ENCODE results near the gene STON2.

STON2 gene

DNA sequence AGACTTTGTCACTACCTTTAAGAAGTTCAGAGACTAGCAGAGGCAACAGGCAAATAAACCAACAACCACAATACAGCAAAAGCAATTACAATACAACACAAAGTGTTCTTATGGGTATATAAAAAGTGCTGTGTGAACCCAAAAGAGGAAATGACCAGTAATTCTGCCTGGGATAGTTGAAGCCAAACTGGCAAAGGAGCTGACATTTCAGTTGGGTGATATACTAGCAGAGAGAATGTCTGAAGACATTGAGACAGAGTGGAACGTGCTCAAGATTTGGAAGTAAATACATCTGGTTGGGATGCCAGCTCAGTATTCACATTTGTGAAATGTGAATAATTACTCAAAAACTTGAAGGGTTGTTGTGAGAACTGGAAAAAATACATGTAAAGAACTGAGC is 98.8 kb downstream of the STON2 start:
- no peak for DNase-seq

- DNase-seq, result no peak
Observed at GRCh38 chr14:81298911-81299310, 101.2 kb downstream of the STON2 start.

GRCh38 chr14:81298122-81298521 is 102.0 kb downstream of the STON2 start:
- no peak for DNase-seq

DNA sequence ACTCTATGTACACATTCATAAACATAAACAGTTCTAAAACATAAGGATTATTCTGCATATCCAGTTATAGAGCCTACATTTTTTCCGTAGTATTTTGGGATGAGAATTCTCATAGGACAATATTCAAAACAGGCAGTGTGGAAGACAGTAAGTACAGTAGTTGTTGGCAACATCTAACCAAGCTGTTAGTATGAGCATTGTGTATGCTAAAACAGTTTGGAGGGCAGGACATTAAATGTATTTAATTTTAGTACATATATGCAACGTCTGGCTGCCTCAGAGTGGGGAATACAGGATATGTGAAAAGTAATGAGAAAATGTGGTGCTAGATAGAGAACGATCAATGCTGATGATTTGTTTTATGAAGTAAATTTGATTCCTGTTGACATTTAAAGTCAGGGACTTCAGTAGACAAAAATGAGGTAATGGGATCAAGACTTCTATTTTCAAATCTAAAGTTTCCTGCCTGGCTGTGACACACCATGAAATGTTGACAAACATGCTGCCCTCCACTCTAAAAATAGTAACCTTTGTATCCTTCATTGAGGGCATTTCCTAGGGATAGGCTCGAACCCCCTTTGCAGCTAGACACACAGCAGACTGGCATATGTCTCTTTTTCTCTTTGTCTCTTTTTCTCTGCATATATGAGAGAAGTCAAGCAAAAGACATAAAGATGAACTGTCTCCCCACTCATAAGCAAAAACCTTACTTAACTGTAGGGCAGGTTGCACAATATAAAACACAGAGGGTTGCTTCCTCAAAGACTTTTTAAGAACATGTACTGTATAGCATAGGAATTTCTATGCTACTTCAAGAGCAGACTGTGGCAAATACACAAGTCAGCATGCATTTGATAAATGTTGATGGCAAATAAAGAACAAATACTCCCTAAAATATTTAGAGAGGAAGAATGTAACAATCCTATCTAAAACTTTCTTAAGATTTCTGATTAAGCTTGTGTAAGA is 103.9 kb downstream of the STON2 start:
- no peak for DNase-seq

DNA sequence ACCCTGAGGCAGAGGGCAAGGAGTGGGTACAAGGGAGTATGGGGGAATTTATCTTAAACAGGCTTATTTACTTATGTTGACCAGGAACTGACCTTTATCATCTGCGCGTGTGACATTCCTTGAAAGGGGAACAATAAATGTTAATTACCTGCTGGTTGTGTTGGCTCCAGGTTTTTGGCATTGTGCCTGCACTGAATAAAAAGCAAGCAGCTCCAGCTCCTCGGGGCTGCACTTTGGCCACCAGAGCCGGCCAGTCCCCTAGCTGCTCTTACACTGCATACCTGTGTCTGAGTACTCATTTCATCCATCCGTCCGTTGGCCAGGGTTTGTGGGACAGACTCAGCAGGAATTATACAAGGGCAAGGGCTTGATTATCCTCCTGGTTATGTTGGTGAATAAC is 110.6 kb downstream of the STON2 start:
- no peak for DNase-seq

GRCh38 chr14:81286574-81287370 is 113.4 kb downstream of the STON2 start:
- DNase-seq, result no peak

DNA sequence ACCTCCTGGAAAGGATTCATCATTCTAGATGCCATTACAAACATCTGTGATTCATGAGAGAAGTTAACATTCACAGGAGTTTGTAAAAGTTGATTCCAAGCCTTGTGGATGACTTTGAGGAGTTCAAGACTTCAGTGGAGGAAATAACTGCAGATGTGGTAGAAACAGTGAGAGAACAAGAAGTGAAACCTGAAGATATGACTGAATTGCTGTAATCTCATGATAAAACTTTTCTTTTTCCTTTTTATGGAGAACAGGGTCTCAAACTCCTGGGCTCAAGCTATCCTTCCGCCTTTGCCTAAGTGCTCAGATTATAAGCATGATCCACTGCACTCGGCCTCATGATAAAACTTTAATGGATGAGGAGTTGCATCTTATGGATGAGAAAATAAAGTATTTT is 114.9 kb downstream of the STON2 start:
- no peak for DNase-seq

GRCh38 chr14:81281332-81281731 is 118.8 kb downstream of the STON2 start:
- DNase-seq, result no peak

GRCh38 chr14:81280136-81280791 is 119.9 kb downstream of the STON2 start:
- DNase-seq, result no peak

GRCh38 chr14:81277096-81277495 is 123.0 kb downstream of the STON2 start:
- DNase-seq, result no peak

DNA sequence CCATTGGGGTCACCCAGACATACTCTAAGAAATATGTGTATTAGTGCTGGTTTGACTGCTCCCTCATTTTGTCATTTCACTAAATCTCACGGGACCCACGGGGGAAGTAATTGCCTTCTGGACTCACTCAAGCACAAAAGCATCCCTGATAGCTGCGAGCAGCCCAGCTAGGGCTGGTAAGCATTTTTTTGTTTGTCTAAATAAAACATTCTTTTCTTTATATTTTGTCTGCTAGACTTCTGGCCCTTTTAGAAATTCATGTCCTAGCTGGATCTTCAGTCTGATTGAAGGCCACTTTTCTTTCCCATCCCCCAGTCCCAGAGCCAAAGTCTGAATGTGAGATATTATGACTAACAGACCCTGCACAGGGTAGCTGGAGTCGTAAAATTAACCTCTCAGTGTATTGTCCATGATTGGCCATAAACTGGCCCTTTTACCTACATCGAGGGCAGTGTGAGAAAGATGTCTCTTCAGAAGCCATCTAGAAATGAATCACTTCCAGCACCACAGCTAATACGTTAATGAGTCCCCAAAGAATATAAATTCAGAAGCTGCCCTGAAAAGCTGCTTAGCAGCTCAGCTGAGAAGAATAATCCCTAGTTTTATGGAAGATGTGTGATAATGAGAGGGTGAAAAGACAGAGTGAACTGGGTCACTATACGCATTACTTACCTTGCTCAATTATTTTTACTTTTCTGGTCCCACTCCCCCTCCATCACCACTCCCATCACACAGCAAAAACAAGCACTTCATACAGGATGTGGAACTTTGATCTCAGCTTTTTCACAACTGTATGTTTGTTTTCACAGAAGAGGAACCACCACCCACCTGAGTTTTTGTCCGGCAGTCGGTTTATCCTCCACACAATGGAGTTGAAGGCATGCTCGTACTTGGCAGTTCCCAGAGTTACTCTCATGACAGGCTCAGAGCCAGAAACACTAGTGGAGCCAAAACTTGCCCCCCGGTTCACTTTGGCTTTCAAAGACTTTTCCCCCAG is 123.8 kb downstream of the STON2 start:
- no peak for DNase-seq

GRCh38 chr14:81275305-81276072 is 124.6 kb downstream of the STON2 start:
- DNase-seq, result no peak

- no peak for DNase-seq
Observed at GRCh38 chr14:81273961-81274575, 126.1 kb downstream of the STON2 start.

DNA sequence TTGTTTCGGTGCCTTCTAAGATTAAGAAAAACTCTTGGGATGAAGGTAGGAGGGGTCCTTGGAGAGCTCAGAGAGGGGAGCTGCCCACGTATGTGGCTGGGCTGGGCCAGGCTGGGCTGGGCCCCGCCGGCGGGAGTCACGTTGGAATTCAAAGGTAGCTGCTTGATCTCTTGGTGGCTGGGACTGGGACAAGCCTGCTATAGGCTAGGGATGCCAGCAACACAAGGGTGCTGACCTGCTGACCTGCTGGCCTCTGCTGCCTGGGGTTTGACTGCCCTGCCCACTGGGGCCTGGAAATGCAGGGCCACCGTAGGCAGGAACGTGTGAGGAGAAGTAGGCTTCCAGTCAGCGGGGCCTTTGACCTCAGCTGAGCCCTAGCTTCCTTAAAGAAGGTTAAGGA is 126.6 kb downstream of the STON2 start:
- DNase-seq, result no peak

DNA sequence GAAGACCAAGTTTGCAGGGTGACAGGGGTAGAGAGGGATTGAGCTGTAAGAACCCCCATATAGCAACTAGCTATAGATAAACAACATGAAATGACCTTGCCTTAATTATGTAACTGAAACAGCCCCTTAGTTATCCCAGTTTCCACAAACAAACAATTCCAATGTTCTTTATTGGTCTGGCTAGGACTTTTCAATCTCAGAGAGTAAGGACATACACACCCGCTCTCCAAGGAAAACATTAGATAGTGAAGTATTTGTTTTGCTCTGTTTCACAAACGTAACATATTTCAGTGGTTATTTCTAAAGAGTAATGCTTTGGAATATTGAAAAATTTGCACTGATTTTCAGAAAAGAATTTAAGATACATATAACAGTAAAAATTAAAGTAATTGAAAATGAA is 127.8 kb downstream of the STON2 start:
- no peak for DNase-seq

DNA sequence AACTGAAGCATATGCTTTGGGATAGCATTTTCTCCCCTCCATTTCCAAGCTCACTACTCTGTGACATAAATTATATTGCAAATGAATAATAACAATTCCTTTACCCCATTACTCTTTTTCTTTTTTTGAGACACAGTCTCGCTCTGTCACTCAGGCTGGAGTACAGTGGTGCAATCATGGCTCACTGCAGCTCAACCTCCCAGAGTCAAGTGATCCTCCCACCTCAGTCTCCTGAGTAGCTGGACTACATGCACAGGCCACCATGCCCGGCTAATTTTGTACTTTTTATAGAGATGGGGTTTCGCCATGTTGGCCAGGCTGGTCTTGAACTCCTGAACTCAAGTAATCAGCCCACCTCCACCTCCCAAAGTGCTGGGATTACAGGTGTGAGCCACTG is 130.1 kb downstream of the STON2 start:
- no peak for DNase-seq

- DNase-seq, result no peak
Observed at GRCh38 chr14:81269100-81269978, 130.8 kb downstream of the STON2 start.

GRCh38 chr14:81268016-81268416 is 132.1 kb downstream of the STON2 start:
- DNase-seq, result no peak

GRCh38 chr14:81265636-81266169 is 134.4 kb downstream of the STON2 start:
- DNase-seq, result no peak

GRCh38 chr14:81264671-81265070 is 135.5 kb downstream of the STON2 start:
- DNase-seq, result no peak

Measured in activated CD4-positive, alpha-beta T cell treated with anti-CD3 and anti-CD28 coated beads, Interleukin-2, amount 50 U/mL, for 4 hours (primary cell).